ENCODE data around the gene ADORA3.

DNA sequence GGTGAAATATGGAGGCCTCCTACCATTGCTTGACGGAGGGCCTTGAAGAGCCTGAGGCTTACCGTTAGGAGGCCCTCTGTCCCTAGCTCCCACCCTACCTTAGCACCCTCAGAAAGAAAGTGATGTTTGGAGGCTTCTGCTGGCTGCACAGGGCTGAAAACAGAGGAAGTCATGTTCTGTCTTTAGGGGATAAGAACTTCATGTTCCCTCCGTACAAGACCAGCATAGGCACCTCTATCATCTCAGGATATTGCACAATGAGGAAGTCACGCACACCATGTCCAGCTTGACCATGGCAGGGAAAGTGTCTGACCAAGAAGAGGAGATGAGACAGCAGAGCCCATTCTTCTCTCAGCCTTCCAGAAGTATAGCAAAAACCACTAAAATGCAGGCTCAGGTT lies 13.8 kb downstream of the ADORA3 start:
- no peak for TF ChIP-seq TEAD4 (IDR thresholded peaks at IDR 0.05)
- TF ChIP-seq, protein P1, sequence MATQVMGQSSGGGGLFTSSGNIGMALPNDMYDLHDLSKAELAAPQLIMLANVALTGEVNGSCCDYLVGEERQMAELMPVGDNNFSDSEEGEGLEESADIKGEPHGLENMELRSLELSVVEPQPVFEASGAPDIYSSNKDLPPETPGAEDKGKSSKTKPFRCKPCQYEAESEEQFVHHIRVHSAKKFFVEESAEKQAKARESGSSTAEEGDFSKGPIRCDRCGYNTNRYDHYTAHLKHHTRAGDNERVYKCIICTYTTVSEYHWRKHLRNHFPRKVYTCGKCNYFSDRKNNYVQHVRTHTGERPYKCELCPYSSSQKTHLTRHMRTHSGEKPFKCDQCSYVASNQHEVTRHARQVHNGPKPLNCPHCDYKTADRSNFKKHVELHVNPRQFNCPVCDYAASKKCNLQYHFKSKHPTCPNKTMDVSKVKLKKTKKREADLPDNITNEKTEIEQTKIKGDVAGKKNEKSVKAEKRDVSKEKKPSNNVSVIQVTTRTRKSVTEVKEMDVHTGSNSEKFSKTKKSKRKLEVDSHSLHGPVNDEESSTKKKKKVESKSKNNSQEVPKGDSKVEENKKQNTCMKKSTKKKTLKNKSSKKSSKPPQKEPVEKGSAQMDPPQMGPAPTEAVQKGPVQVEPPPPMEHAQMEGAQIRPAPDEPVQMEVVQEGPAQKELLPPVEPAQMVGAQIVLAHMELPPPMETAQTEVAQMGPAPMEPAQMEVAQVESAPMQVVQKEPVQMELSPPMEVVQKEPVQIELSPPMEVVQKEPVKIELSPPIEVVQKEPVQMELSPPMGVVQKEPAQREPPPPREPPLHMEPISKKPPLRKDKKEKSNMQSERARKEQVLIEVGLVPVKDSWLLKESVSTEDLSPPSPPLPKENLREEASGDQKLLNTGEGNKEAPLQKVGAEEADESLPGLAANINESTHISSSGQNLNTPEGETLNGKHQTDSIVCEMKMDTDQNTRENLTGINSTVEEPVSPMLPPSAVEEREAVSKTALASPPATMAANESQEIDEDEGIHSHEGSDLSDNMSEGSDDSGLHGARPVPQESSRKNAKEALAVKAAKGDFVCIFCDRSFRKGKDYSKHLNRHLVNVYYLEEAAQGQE (IDR thresholded peaks at IDR 0.05; ENCODE audit: low read depth) = no peak
- no peak for TF ChIP-seq NFIC (IDR thresholded peaks at IDR 0.05)
- TF ChIP-seq CEBPB (IDR thresholded peaks at IDR 0.05) = no peak
- no peak for TF ChIP-seq TAF1 (IDR thresholded peaks at IDR 0.05; ENCODE audit: low read depth)
- TF ChIP-seq FOXM1 (IDR thresholded peaks at IDR 0.05; ENCODE audit: borderline replicate concordance, low read depth) = no peak
- TF ChIP-seq, protein P2, sequence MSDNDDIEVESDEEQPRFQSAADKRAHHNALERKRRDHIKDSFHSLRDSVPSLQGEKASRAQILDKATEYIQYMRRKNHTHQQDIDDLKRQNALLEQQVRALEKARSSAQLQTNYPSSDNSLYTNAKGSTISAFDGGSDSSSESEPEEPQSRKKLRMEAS (IDR thresholded peaks at IDR 0.05) = no peak
